GM12865 (cell line): ENCODE results near the gene EFCAB5.
"Not testable (repeated sequence)": the region's sequence is repeated elsewhere in the genome, so short reads cannot be mapped to it uniquely, and the experiment has no call there.

Source experiments
- DNase-seq: peaks from one replicate; pipeline ENCODE4 v3.0.0; 2010; ENCODE audit warnings: low read depth
- H3K4me3 ChIP-seq: 2 replicates; pipeline ENCODE4 v1.5.1; 2011; ENCODE audit warnings: mild to moderate bottlenecking, low read depth, low read length, control low read depth
- CTCF ChIP-seq: IDR thresholded peaks from 2 replicates; pipeline ENCODE4 v1.5.1; 2011; ENCODE audit warnings: low read length, control low read depth, low read depth, inconsistent platforms; ENCODE audit not compliant: insufficient read depth; ENCODE audit errors: missing control alignments

Gene EFCAB5

GRCh38 chr17:30084788-30085187 is 143.4 kb downstream of the EFCAB5 start:
- H3K4me3 ChIP-seq, result no peak overlapping the region
- no peak for TF ChIP-seq CTCF

GRCh38 chr17:30086896-30087295 is 145.5 kb downstream of the EFCAB5 start:
- no peak for DNase-seq

More at GRCh38 chr17:30084788-30085187, 143.4 kb downstream of the EFCAB5 start:
- DNase-seq, result no peak

GRCh38 chr17:30087431-30087830 is 146.0 kb downstream of the EFCAB5 start:
- DNase-seq, H3K4me3 ChIP-seq: not testable (repeated sequence)

More at GRCh38 chr17:30086896-30087295, 145.5 kb downstream of the EFCAB5 start:
- H3K4me3 ChIP-seq, result no peak overlapping the region
- TF ChIP-seq CTCF, result no peak

- H3K4me3 ChIP-seq, result no peak overlapping the region
- TF ChIP-seq CTCF, result no peak
- no peak for DNase-seq
These were observed 149.8 kb downstream of the EFCAB5 start for GRCh38 chr17:30091121-30091670.

GRCh38 chr17:30091771-30092170 is 150.3 kb downstream of the EFCAB5 start:
- no peak overlapping the region for H3K4me3 ChIP-seq
- TF ChIP-seq CTCF, result no peak
- DNase-seq, result no peak

- no peak for TF ChIP-seq CTCF
- no peak overlapping the region for H3K4me3 ChIP-seq
- DNase-seq, result no peak
These were observed 151.5 kb downstream of the EFCAB5 start for GRCh38 chr17:30092886-30093285.

GRCh38 chr17:30093463-30094147 is 152.2 kb downstream of the EFCAB5 start:
- DNase-seq, result peak; percentile 65
- H3K4me3 ChIP-seq, result no peak overlapping the region
- peak; percentile 63 for TF ChIP-seq CTCF
